ENCODE data around the gene JAZF1.

The JAZF1 gene

GRCh38 chr7:28202222-28202621, 21.6 kb upstream of the JAZF1 start:
- Histone ChIP-seq H3K4me2 (ENCODE audit: low read depth, low read length) (no peak overlapping the region), H3K27ac (ENCODE audit: low read length) (no peak overlapping the region), H3K4me3 (ENCODE audit: low read length) (no peak overlapping the region), H3K9me2 (replicated peaks; ENCODE audit: insufficient read depth, low read length) (no peaks in the 10 kb centered on the region), H3K27me3 (replicated peaks; ENCODE audit: insufficient read depth, low read length) (no peaks in the 10 kb centered on the region), H2AFZ (ENCODE audit: low read length) (no peak overlapping the region), H3K4me1 (ENCODE audit: low read length) (peaks cover 6% of the 10 kb centered on the region), H3F3A (ENCODE audit: insufficient read depth, low read length) (no peaks in the 10 kb centered on the region), H3K9ac (ENCODE audit: low read length) (no peak overlapping the region), H3K9me3 (replicated peaks; ENCODE audit: insufficient read depth, low read length) (no peaks in the 10 kb centered on the region), H3K36me3 (replicated peaks; ENCODE audit: insufficient read depth, low read length) (no peaks in the 10 kb centered on the region), H4K20me1 (ENCODE audit: insufficient read depth, low read length) (no peaks in the 10 kb centered on the region), H3K79me2 (ENCODE audit: low read length) (no peaks in the 10 kb centered on the region)
- TF ChIP-seq EZH2 (optimal IDR thresholded peaks at IDR 0.05; ENCODE audit: low read depth, low read length), result no peak
- TF ChIP-seq, protein P1, sequence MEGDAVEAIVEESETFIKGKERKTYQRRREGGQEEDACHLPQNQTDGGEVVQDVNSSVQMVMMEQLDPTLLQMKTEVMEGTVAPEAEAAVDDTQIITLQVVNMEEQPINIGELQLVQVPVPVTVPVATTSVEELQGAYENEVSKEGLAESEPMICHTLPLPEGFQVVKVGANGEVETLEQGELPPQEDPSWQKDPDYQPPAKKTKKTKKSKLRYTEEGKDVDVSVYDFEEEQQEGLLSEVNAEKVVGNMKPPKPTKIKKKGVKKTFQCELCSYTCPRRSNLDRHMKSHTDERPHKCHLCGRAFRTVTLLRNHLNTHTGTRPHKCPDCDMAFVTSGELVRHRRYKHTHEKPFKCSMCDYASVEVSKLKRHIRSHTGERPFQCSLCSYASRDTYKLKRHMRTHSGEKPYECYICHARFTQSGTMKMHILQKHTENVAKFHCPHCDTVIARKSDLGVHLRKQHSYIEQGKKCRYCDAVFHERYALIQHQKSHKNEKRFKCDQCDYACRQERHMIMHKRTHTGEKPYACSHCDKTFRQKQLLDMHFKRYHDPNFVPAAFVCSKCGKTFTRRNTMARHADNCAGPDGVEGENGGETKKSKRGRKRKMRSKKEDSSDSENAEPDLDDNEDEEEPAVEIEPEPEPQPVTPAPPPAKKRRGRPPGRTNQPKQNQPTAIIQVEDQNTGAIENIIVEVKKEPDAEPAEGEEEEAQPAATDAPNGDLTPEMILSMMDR (IDR thresholded peaks at IDR 0.05; ENCODE audit: low read length), result no peak
- TF ChIP-seq EZH2phosphoT487 (IDR thresholded peaks at IDR 0.05; ENCODE audit: low read length), result no peak
- no peak for DNase-seq

- TF ChIP-seq, protein P1 (IDR thresholded peaks at IDR 0.05; ENCODE audit: low read length), result no peak
- TF ChIP-seq EZH2phosphoT487 (IDR thresholded peaks at IDR 0.05; ENCODE audit: low read length) (no peak), EZH2 (optimal IDR thresholded peaks at IDR 0.05; ENCODE audit: low read depth, low read length) (no peak)
- H3K4me2 ChIP-seq (ENCODE audit: low read depth, low read length), result no peak overlapping the region
- DNase-seq, result no peak
Measured at GRCh38 chr7:28201131-28201530, 20.5 kb upstream of the JAZF1 start.

DNA sequence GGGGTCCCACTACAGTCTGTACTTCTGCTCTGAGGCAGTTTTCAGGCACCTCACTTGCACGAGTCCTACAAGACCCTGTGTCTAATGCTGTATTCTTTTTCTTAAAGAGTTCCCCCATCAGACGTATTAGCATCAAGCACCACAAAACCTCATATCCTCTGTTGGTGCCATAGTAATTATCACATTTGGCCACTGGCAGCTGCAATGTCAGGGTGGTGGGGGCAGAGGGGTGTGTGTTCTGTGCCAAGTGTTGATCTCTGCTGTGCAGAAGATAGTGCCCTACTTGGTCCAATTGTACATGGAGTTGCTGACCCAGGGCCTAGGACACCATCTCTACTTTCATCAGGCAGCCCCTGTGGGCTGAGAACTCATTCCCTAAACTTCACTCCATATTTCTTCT, 20.0 kb upstream of the JAZF1 start:
- no peak overlapping the region for H3K27ac ChIP-seq (ENCODE audit: low read length)
- no peak overlapping the region for H3K4me3 ChIP-seq (ENCODE audit: low read length)
- H3K9me3 ChIP-seq (replicated peaks; ENCODE audit: insufficient read depth, low read length), result no peaks in the 10 kb centered on the region
- H4K20me1 ChIP-seq (ENCODE audit: insufficient read depth, low read length), result no peaks in the 10 kb centered on the region
- no peaks in the 10 kb centered on the region for H3K27me3 ChIP-seq (replicated peaks; ENCODE audit: insufficient read depth, low read length)
- H3K79me2 ChIP-seq (ENCODE audit: low read length), result no peaks in the 10 kb centered on the region
- H3K4me1 ChIP-seq (ENCODE audit: low read length), result no peaks in the 10 kb centered on the region
- no peak overlapping the region for H3K9ac ChIP-seq (ENCODE audit: low read length)
- H3F3A ChIP-seq (ENCODE audit: insufficient read depth, low read length), result no peaks in the 10 kb centered on the region
- H2AFZ ChIP-seq (ENCODE audit: low read length), result no peak overlapping the region
- TF ChIP-seq EZH2phosphoT487 (IDR thresholded peaks at IDR 0.05; ENCODE audit: low read length) (no peak), EZH2 (optimal IDR thresholded peaks at IDR 0.05; ENCODE audit: low read depth, low read length) (no peak)
- TF ChIP-seq, protein P1 (IDR thresholded peaks at IDR 0.05; ENCODE audit: low read length), result no peak
- H3K4me2 ChIP-seq (ENCODE audit: low read depth, low read length), result no peak overlapping the region
- no peak for DNase-seq
- H3K9me2 ChIP-seq (replicated peaks; ENCODE audit: insufficient read depth, low read length), result no peaks in the 10 kb centered on the region
- H3K36me3 ChIP-seq (replicated peaks; ENCODE audit: insufficient read depth, low read length), result no peaks in the 10 kb centered on the region

More at GRCh38 chr7:28201131-28201530, 20.5 kb upstream of the JAZF1 start:
- no peak overlapping the region for H2AFZ ChIP-seq (ENCODE audit: low read length)
- no peaks in the 10 kb centered on the region for H3K9me3 ChIP-seq (replicated peaks; ENCODE audit: insufficient read depth, low read length)
- H3K79me2 ChIP-seq (ENCODE audit: low read length), result no peaks in the 10 kb centered on the region
- no peaks in the 10 kb centered on the region for H3F3A ChIP-seq (ENCODE audit: insufficient read depth, low read length)
- H3K27ac ChIP-seq (ENCODE audit: low read length), result no peak overlapping the region
- no peaks in the 10 kb centered on the region for H3K36me3 ChIP-seq (replicated peaks; ENCODE audit: insufficient read depth, low read length)
- H3K4me3 ChIP-seq (ENCODE audit: low read length), result no peak overlapping the region
- H4K20me1 ChIP-seq (ENCODE audit: insufficient read depth, low read length), result no peaks in the 10 kb centered on the region
- H3K4me1 ChIP-seq (ENCODE audit: low read length), result no peaks in the 10 kb centered on the region
- H3K9ac ChIP-seq (ENCODE audit: low read length), result no peak overlapping the region
- no peaks in the 10 kb centered on the region for H3K9me2 ChIP-seq (replicated peaks; ENCODE audit: insufficient read depth, low read length)
- no peaks in the 10 kb centered on the region for H3K27me3 ChIP-seq (replicated peaks; ENCODE audit: insufficient read depth, low read length)

Measured in MM.1S (cell line).